B cell (primary cell): ENCODE measurements around the gene KMT2C. TPM values are rescaled to one million over a fixed set of nuclear protein-coding genes. Genes with fewer than 3 reads are reported as not detected.

Experiments
- ATAC-seq: fragments of 200-7000 bp; cut with Tn5 transposase; one replicate; pipeline ENCODE4 v1.10.0; 2021; ENCODE audit warnings: low read depth, mild to moderate bottlenecking, moderate number of reproducible peaks, moderate library complexity
- CTCF ChIA-PET: fragments of 350-600 bp; sonication (Branson Sonifier 250); formaldehyde crosslinking; loops from one replicate; lab custom pipeline; 2021; ENCODE audit warnings: antibody characterized with exemption, inconsistent platforms; lab: Charles Lee
- POLR2A ChIA-PET: fragments of 350-600 bp; sonication (Branson Sonifier 250); formaldehyde crosslinking; loops from one replicate; lab custom pipeline; 2021; ENCODE audit warnings: antibody characterized with exemption; lab: Charles Lee
- DNase-seq: peaks from one replicate; pipeline ENCODE4 v3.0.0; 2013
- H2AFZ ChIP-seq: 2 replicates; pipeline ENCODE4 v1.6.1; 2012; ENCODE audit warnings: mild to moderate bottlenecking, low read depth, low read length; ENCODE audit not compliant: insufficient read depth, poor library complexity, severe bottlenecking
- H3K27ac ChIP-seq, 2 donors: 1 replicate in 1 of 2; 2 replicates in 1 of 2; pipeline ENCODE4 v1.5.1; 2012 to 2013; ENCODE audit warnings: low read length in 2 of 2, mild to moderate bottlenecking in 2 of 2, moderate library complexity in 1 of 2
- H3K27me3 ChIP-seq, 4 experiments: fragments of 200-600 bp in 1 of 4; sonication (generic) in 1 of 4; replicated peaks in 1 of 4; 1 replicate in 2 of 4; 2 replicates in 2 of 4; pipeline versions ENCODE4 v1.6.1 to v1.7.0; 2013 to 2016; ENCODE audit warnings: low read length in 3 of 4, mild to moderate bottlenecking in 2 of 4, mixed read lengths in 1 of 4, moderate library complexity in 1 of 4; ENCODE audit not compliant: insufficient read depth in 4 of 4, control insufficient read depth in 3 of 4; ENCODE audit errors: control extremely low read depth in 1 of 4
- H3K36me3 ChIP-seq, 2 experiments: replicated peaks in 1 of 2; 1 replicate in 1 of 2; 2 replicates in 1 of 2; pipeline versions ENCODE4 v1.6.1 to v1.7.1; 2013; ENCODE audit warnings: low read length in 1 of 2; ENCODE audit not compliant: insufficient read depth in 2 of 2, control insufficient read depth in 1 of 2; ENCODE audit errors: control extremely low read depth in 1 of 2, extremely low read depth in 1 of 2
- H3K4me1 ChIP-seq, 2 donors: fragments of 200-600 bp in 1 of 2; sonication (generic) in 1 of 2; 1 replicate in 1 of 2; 2 replicates in 1 of 2; pipeline versions ENCODE4 v1.5.1 to v1.6.1; 2013 to 2017; ENCODE audit warnings: low read length in 2 of 2; ENCODE audit not compliant: control insufficient read depth in 2 of 2, insufficient read depth in 2 of 2
- H3K4me2 ChIP-seq: replicated peaks from 2 replicates; pipeline ENCODE3; 2012; ENCODE audit warnings: mild to moderate bottlenecking, low read depth, low read length; ENCODE audit not compliant: poor library complexity, severe bottlenecking
- H3K4me3 ChIP-seq, 5 experiments: fragments of 200-600 bp in 1 of 5; sonication (generic) in 1 of 5; 1 replicate in 3 of 5; 2 replicates in 2 of 5; pipeline versions ENCODE4 v1.5.1 to v1.7.0; 2011 to 2016; ENCODE audit warnings: low read length in 4 of 5, mild to moderate bottlenecking in 4 of 5, low read depth in 2 of 5, control low read depth in 1 of 5, moderate library complexity in 1 of 5; ENCODE audit not compliant: insufficient read depth in 1 of 5; ENCODE audit errors: control extremely low read depth in 1 of 5, extremely low read depth in 1 of 5
- H3K79me2 ChIP-seq: fragments of 200-600 bp; sonication (generic); one replicate; pipeline ENCODE4 v1.6.0; 2016; ENCODE audit warnings: low read length; ENCODE audit not compliant: control insufficient read depth, insufficient read depth
- H3K9ac ChIP-seq: fragments of 200-600 bp; sonication (generic); 2 replicates; pipeline ENCODE4 v1.6.1; 2017; ENCODE audit warnings: mild to moderate bottlenecking, low read length, moderate library complexity
- H3K9me3 ChIP-seq, 3 donors: one replicate each; pipeline versions ENCODE4 v1.6.1 to v1.7.1; 2013; ENCODE audit warnings: low read length in 2 of 3; ENCODE audit not compliant: control insufficient read depth in 2 of 3, insufficient read depth in 1 of 3; ENCODE audit errors: control extremely low read depth in 1 of 3
- H4K20me1 ChIP-seq: 2 replicates; pipeline ENCODE4 v1.6.0; 2012; ENCODE audit warnings: mild to moderate bottlenecking, low read length; ENCODE audit not compliant: insufficient read depth, control insufficient read depth, poor library complexity, severe bottlenecking
- H3K27ac Mint-ChIP-seq: one replicate; pipeline ENCODE4 v1.8.0; 2021; ENCODE audit warnings: mixed read lengths
- H3K27me3 Mint-ChIP-seq: one replicate; pipeline ENCODE4 v1.8.0; 2021; ENCODE audit warnings: mixed read lengths
- H3K4me1 Mint-ChIP-seq: one replicate; pipeline ENCODE4 v1.8.0; 2021; ENCODE audit warnings: mixed read lengths
- H3K4me3 Mint-ChIP-seq: one replicate; pipeline ENCODE4 v1.8.0; 2021; ENCODE audit warnings: mixed read lengths
- H3K9me3 Mint-ChIP-seq: one replicate; pipeline ENCODE4 v1.8.0; 2022; ENCODE audit warnings: mixed read lengths; ENCODE audit not compliant: insufficient read depth
- CTCF ChIP-seq: fragments of 200-600 bp; IDR thresholded peaks from one replicate; pipeline ENCODE4 v1.8.0; 2022; ENCODE audit warnings: antibody characterized with exemption, mild to moderate bottlenecking
- EZH2 ChIP-seq: IDR thresholded peaks from 2 replicates; pipeline ENCODE4 v1.6.1; 2012; ENCODE audit warnings: borderline replicate concordance, low read depth, mild to moderate bottlenecking, moderate library complexity, low read length; ENCODE audit not compliant: insufficient read depth, poor library complexity, severe bottlenecking
- WGBS: methylation state at CpG from one replicate; pipeline ENCODE4 v1.1.5; 2013; ENCODE audit warnings: missing lambda C conversion rate; ENCODE audit not compliant: insufficient coverage; 5-methylcytosine and 5-hydroxymethylcytosine counted together
- intact Hi-C: fragments of 100-400 bp; cut with micrococcal nuclease; formaldehyde crosslinking; loops from one replicate; pipeline ENCODE4 v1.10.0; 2022
- polyA plus RNA-seq: library from polyadenylated mRNA; depleted of rRNA; stranded (reverse); fragments of >200 nt; gene quantifications from 2 replicates; pipeline ENCODE4 v1.2.3, GENCODE V29; 2012
- total RNA-seq, 2 donors: library from RNA; stranded (reverse); fragments of 120-200 nt in 1 of 2; gene quantifications; 1 replicate in 1 of 2; 2 replicates in 1 of 2; pipeline versions ENCODE4 v1.2.3 to v1.2.4, GENCODE V29; 2013 to 2022

The KMT2C gene
- total and polyA plus RNA-seq, 2 donors (not counting 1 experiment from before 2014, with no cell fraction given) = 14.9 to 171 TPM

- CTCF ChIA-PET = no interaction called here
- Histone ChIP-seq H3K27me3 (no peaks in the 10 kb centered on the region), H4K20me1 (no peaks in the 10 kb centered on the region), H3K9ac (no peak overlapping the region), H3K36me3 (peaks cover 0 to 14% of the 10 kb centered on the region in 2 experiments), H3K4me3 (no peak overlapping the region), H3K4me1 (no peaks in the 10 kb centered on the region), H3K27ac (no peak overlapping the region), H3K4me2 (no peak overlapping the region), H3K79me2 (no peaks in the 10 kb centered on the region), H3K9me3 (no peaks in the 10 kb centered on the region), H2AFZ (no peak overlapping the region)
- DNase-seq = no peak
- 95% methylated on average over 10 of the region's 11 CpGs for WGBS
- H3K4me1 Mint-ChIP-seq = no peaks in the 10 kb centered on the region
- no peak overlapping the region for H3K4me3 Mint-ChIP-seq
- no peak for ATAC-seq
- TF ChIP-seq EZH2 (no peak), CTCF (no peak)
- POLR2A ChIA-PET = no interaction called here
- no peaks in the 10 kb centered on the region for H3K9me3 Mint-ChIP-seq
- intact Hi-C loops = no loop called here
- no peak overlapping the region for H3K27ac Mint-ChIP-seq
- H3K27me3 Mint-ChIP-seq = no peaks in the 10 kb centered on the region
Observed at GRCh38 chr7:152105205-152105604, 330.6 kb downstream of the KMT2C start.

GRCh38 chr7:152103691-152104090 lies 332.1 kb downstream of the KMT2C start:
- ATAC-seq = no peak
- H3K27ac Mint-ChIP-seq = no peak overlapping the region
- no peaks in the 10 kb centered on the region for H3K9me3 Mint-ChIP-seq
- no peaks in the 10 kb centered on the region for H3K4me1 ChIP-seq
- H3K36me3 ChIP-seq = peaks cover 0 to 14% of the 10 kb centered on the region in 2 experiments
- H3K4me3 ChIP-seq = no peak overlapping the region
- no peaks in the 10 kb centered on the region for H3K79me2 ChIP-seq
- intact Hi-C loops = no loop called here
- ChIA-PET POLR2A (no interaction called here), CTCF (no interaction called here)
- no peaks in the 10 kb centered on the region for H3K4me1 Mint-ChIP-seq
- no peak for TF ChIP-seq CTCF
- TF ChIP-seq EZH2 = no peak
- no peak overlapping the region for H3K4me2 ChIP-seq
- H4K20me1 ChIP-seq = no peaks in the 10 kb centered on the region
- H3K27me3 Mint-ChIP-seq = no peaks in the 10 kb centered on the region
- H3K4me3 Mint-ChIP-seq = no peak overlapping the region
- H3K27me3 ChIP-seq = no peaks in the 10 kb centered on the region
- H3K9ac ChIP-seq = no peak overlapping the region
- H3K9me3 ChIP-seq = no peaks in the 10 kb centered on the region
- no peak for DNase-seq
- H3K27ac ChIP-seq = no peak overlapping the region
- no CpG with 5 or more reads among the region's 5 CpGs for WGBS
- no peak overlapping the region for H2AFZ ChIP-seq
